NT2/D1 (cell line): ENCODE data around the gene DMTF1.

Source experiments
- DNase-seq: peaks from one replicate; pipeline ENCODE4 v3.0.0-alpha.2; 2011; ENCODE audit warnings: low read depth, low spot score
- H3K27me3 ChIP-seq: 2 replicates; pipeline ENCODE4 v1.6.0; 2011; ENCODE audit warnings: mild to moderate bottlenecking; ENCODE audit not compliant: insufficient read length, insufficient read depth
- H3K36me3 ChIP-seq: 2 replicates; pipeline ENCODE4 v1.6.1; 2011; ENCODE audit warnings: mild to moderate bottlenecking, low read length, mixed read lengths; ENCODE audit not compliant: insufficient read depth, insufficient read length
- H3K4me1 ChIP-seq: 2 replicates; pipeline ENCODE4 v1.5.1; 2011; ENCODE audit not compliant: insufficient read depth, insufficient read length
- H3K4me3 ChIP-seq: 2 replicates; pipeline ENCODE4 v1.5.1; 2011; ENCODE audit warnings: low read depth; ENCODE audit not compliant: insufficient read length
- H3K9ac ChIP-seq: 2 replicates; pipeline ENCODE4 v1.6.0; 2011; ENCODE audit warnings: low read depth; ENCODE audit not compliant: insufficient read length
- H3K9me3 ChIP-seq: 2 replicates; pipeline ENCODE4 v1.5.1; 2011; ENCODE audit warnings: mild to moderate bottlenecking, low read length; ENCODE audit not compliant: insufficient read depth
- SUZ12 ChIP-seq: IDR thresholded peaks from 2 replicates; pipeline ENCODE4 v1.6.1; 2011; ENCODE audit not compliant: insufficient read length, insufficient read depth; ENCODE audit errors: extremely low read depth
- YY1 ChIP-seq: IDR thresholded peaks from 2 replicates; pipeline ENCODE4 v1.6.1; 2011; ENCODE audit not compliant: insufficient read length, insufficient read depth
- ZNF274 ChIP-seq: IDR thresholded peaks from 2 replicates; pipeline ENCODE4 v1.6.1; 2011; ENCODE audit warnings: mild to moderate bottlenecking, low read depth, low read length

DMTF1 gene

DNA sequence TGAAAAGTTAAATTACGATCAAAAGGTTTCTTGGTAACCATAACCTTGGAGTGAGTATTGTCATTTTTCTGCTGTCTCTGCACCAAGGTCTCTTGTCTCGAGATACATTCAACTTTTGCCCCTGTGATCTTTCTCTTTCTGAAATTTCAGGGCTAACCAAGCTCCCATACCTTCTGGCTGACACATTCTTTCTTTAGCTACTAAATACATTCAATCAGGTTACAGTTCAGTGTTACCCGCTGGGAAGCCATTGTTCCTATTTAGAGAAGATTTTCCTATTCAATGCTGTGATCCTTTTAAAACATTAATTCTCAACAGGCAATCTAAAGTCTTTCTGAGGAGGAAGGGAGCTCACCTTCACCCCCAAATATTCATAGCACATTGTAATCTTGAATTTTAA lies 22.9 kb upstream of the DMTF1 start:
- Histone ChIP-seq H3K4me3 (no peak overlapping the region), H3K9me3 (no peaks in the 10 kb centered on the region), H3K27me3 (no peaks in the 10 kb centered on the region), H3K4me1 (no peaks in the 10 kb centered on the region), H3K36me3 (no peaks in the 10 kb centered on the region), H3K9ac (no peak overlapping the region)
- DNase-seq, result no peak
- TF ChIP-seq YY1 (no peak), ZNF274 (no peak), SUZ12 (no peak)

GRCh38 chr7:87129848-87130247 lies 22.4 kb upstream of the DMTF1 start:
- no peak for DNase-seq
- Histone ChIP-seq H3K9ac (no peak overlapping the region), H3K4me1 (no peaks in the 10 kb centered on the region), H3K27me3 (no peaks in the 10 kb centered on the region), H3K4me3 (no peak overlapping the region), H3K36me3 (no peaks in the 10 kb centered on the region), H3K9me3 (no peaks in the 10 kb centered on the region)
- TF ChIP-seq YY1 (no peak), ZNF274 (no peak), SUZ12 (no peak)

- Histone ChIP-seq H3K9ac (no peak overlapping the region), H3K36me3 (no peaks in the 10 kb centered on the region), H3K27me3 (no peaks in the 10 kb centered on the region), H3K4me3 (no peak overlapping the region), H3K4me1 (no peaks in the 10 kb centered on the region), H3K9me3 (no peaks in the 10 kb centered on the region)
- DNase-seq, result no peak
- TF ChIP-seq YY1, result no peak
- TF ChIP-seq ZNF274, result no peak
- no peak for TF ChIP-seq SUZ12
Measured at GRCh38 chr7:87131771-87132170, 20.5 kb upstream of the DMTF1 start.

DNA sequence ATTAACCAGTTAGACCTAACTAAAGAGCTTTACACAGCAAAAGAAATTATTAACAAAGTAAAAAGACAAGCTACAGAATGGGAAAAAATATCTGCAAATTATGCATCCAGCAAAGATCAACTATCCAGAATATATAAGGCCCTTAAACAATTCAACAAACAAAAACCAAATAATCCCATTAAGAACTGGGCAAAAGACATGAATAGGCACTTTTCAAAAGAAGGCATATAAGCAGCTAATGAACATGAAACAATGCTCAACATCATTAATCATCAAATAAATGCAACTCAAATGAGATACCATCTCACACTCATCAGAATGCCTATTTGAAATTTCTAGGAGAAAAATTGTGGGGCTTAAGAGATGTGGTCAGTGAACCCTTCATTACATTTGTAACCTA lies 15.0 kb upstream of the DMTF1 start:
- Histone ChIP-seq H3K9me3 (no peaks in the 10 kb centered on the region), H3K9ac (no peak overlapping the region), H3K4me3 (no peak overlapping the region)

DNA sequence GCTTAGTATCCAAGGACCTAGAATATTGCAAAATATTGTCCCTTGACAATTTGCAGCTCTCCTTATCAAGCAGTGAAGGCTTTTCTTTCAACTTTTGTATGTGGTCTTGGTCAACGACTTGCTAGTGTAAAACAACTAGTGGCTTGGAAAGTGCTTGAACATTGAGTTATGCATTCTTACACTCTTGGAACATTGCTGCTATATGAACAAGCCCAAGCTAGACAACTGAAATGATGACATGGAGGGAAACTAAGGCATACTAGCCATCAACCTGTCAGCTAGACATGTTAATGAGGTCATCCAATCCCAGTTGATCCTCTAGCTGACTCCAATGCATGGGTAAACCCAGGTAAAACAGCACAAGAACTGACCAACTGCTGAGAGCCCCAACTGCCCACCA lies 12.7 kb upstream of the DMTF1 start:
- no peak overlapping the region for H3K9ac ChIP-seq
- H3K27me3 ChIP-seq, result no peaks in the 10 kb centered on the region
- TF ChIP-seq SUZ12 (no peak), YY1 (no peak), ZNF274 (no peak)

More for the DNA sequence above, 15.0 kb upstream of the DMTF1 start:
- H3K36me3 ChIP-seq, result no peaks in the 10 kb centered on the region
- no peaks in the 10 kb centered on the region for H3K4me1 ChIP-seq
- H3K27me3 ChIP-seq, result no peaks in the 10 kb centered on the region
- TF ChIP-seq SUZ12, result no peak
- no peak for TF ChIP-seq YY1
- TF ChIP-seq ZNF274, result no peak
- DNase-seq, result no peak

GRCh38 chr7:87140271-87140748 lies 11.9 kb upstream of the DMTF1 start:
- TF ChIP-seq ZNF274 (no peak), YY1 (no peak), SUZ12 (no peak)
- no peaks in the 10 kb centered on the region for H3K9me3 ChIP-seq
- no peak overlapping the region for H3K4me3 ChIP-seq
- no peaks in the 10 kb centered on the region for H3K36me3 ChIP-seq
- no peak for DNase-seq
- H3K9ac ChIP-seq, result no peak overlapping the region
- no peaks in the 10 kb centered on the region for H3K4me1 ChIP-seq
- H3K27me3 ChIP-seq, result no peaks in the 10 kb centered on the region

More for the DNA sequence above, 12.7 kb upstream of the DMTF1 start:
- Histone ChIP-seq H3K4me3 (no peak overlapping the region), H3K9me3 (no peaks in the 10 kb centered on the region), H3K36me3 (no peaks in the 10 kb centered on the region), H3K4me1 (no peaks in the 10 kb centered on the region)
- DNase-seq, result no peak

DNA sequence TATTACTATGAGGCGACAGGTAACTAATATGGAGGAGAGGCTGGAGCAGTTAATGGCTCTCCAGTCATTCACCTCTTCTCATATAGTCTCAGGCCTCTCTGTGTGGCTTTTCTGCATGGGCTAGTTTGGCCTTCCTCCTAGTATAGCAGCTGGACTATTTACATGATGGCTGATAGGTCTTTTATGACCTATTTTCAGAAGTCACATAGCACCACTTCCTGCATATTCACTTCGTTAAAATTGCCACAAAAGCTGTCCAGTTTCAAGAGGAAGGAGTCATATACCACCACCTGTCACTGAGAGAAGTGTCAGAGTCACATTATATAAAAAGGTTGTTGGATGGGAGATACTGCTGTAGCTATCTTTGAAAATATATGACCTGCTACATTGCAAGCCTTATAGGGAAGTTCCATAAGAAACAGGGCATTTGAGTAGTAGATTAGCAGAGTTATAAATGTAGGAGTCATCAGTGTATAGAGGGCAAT lies 8.0 kb upstream of the DMTF1 start:
- no peaks in the 10 kb centered on the region for H3K27me3 ChIP-seq
- H3K36me3 ChIP-seq, result no peaks in the 10 kb centered on the region
- H3K9ac ChIP-seq, result no peak overlapping the region
- H3K4me3 ChIP-seq, result no peak overlapping the region
- H3K4me1 ChIP-seq, result no peaks in the 10 kb centered on the region
- H3K9me3 ChIP-seq, result no peaks in the 10 kb centered on the region
- no peak for DNase-seq
- no peak for TF ChIP-seq SUZ12
- TF ChIP-seq ZNF274, result no peak

DNA sequence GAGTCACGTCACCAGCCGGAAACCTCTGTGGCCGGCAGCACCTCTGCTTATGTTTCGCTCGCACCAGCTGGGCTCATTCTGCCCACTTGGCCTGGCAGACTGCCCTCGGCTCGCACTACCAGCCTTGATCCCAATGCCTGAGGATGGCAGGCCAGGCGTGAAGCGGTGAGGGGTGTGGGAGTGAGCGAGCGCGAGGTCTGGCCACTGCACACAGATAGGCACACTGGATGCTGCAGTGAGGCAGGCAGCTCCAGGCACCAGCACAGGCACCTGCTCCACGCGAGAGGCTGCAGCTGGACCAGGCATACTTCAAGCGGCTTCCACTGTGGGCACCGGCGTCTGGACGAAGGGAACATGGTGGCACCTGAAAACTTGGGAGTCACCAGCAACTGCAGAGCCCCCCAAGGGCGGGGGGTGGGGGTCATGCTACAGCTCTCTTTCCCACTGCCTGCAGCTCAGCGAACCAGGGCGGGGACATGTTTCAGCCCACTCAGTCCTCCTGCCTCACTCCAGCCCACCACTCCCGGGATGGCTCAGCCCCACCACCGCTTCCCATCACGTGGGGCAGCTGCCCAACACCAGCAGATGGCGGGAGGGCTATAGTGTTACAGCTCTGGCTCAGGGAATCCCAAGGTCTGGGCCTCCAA lies 5.4 kb upstream of the DMTF1 start:
- no peak for DNase-seq
- Histone ChIP-seq H3K4me1 (no peaks in the 10 kb centered on the region), H3K9ac (no peak overlapping the region), H3K9me3 (no peaks in the 10 kb centered on the region), H3K36me3 (no peaks in the 10 kb centered on the region), H3K4me3 (no peak overlapping the region), H3K27me3 (no peaks in the 10 kb centered on the region)
- TF ChIP-seq SUZ12 (no peak), ZNF274 (no peak), YY1 (no peak)
